Activated naive CD4-positive, alpha-beta T cell treated with anti-CD3 and anti-CD28 coated beads, Interleukin-2, amount 10 ng/mL, durations not matched to agents 7 days and 5 days (primary cell): ENCODE results near the gene GARIN1A.
"Not testable (repeated sequence)": the region's sequence is repeated elsewhere in the genome, so short reads cannot be mapped to it uniquely, and the experiment has no call there.

Experiments used
- CTCF ChIA-PET: fragments of 350-600 bp; sonication (Branson Sonifier 250); formaldehyde crosslinking; loops from one replicate; lab custom pipeline; 2021; ENCODE audit warnings: antibody characterized with exemption; lab: Charles Lee
- DNase-seq: peaks from one replicate; pipeline ENCODE4 v3.0.0-alpha.2; 2020
- H3K27ac Mint-ChIP-seq: one replicate; pipeline ENCODE4 v1.8.0; 2021; ENCODE audit warnings: mild to moderate bottlenecking, moderate library complexity, mixed read lengths
- H3K27me3 Mint-ChIP-seq: one replicate; pipeline ENCODE4 v1.8.0; 2021; ENCODE audit warnings: mild to moderate bottlenecking, mixed read lengths
- H3K36me3 Mint-ChIP-seq: one replicate; pipeline ENCODE4 v1.8.0; 2021; ENCODE audit warnings: mixed read lengths
- H3K4me1 Mint-ChIP-seq: one replicate; pipeline ENCODE4 v1.8.0; 2021; ENCODE audit warnings: mixed read lengths
- H3K4me3 Mint-ChIP-seq: one replicate; pipeline ENCODE4 v1.8.0; 2021; ENCODE audit warnings: mild to moderate bottlenecking, moderate library complexity, mixed read lengths
- H3K9me3 Mint-ChIP-seq: one replicate; pipeline ENCODE4 v1.8.0; 2021; ENCODE audit warnings: mixed read lengths

GARIN1A gene

DNA sequence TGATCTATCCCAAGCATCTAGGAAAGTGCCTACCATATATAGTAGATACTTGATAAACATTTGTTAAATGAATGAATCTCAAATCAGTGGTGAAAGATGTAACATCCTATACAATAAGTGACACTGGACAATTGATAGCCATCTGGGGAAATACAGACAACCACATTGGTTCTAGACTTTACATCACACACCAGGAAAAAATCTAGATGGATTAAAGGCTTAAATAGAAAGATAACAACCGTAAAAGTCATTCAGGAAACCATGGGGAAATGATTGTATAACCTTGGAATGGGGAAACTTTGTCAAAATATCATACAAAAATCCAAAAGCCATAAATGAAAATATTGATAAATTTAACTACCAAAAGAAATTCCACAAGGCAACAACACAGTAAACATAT, 7.0 kb upstream of the GARIN1A start:
- no peak overlapping the region for H3K4me3 Mint-ChIP-seq
- H3K27me3 Mint-ChIP-seq = no peaks in the 10 kb centered on the region
- peaks cover 15% of the 10 kb centered on the region for H3K9me3 Mint-ChIP-seq
- CTCF ChIA-PET = no interaction called here
- H3K27ac Mint-ChIP-seq = no peak overlapping the region
- H3K36me3 Mint-ChIP-seq = peaks cover 13% of the 10 kb centered on the region
- DNase-seq = no peak
- H3K4me1 Mint-ChIP-seq = no peaks in the 10 kb centered on the region

DNA sequence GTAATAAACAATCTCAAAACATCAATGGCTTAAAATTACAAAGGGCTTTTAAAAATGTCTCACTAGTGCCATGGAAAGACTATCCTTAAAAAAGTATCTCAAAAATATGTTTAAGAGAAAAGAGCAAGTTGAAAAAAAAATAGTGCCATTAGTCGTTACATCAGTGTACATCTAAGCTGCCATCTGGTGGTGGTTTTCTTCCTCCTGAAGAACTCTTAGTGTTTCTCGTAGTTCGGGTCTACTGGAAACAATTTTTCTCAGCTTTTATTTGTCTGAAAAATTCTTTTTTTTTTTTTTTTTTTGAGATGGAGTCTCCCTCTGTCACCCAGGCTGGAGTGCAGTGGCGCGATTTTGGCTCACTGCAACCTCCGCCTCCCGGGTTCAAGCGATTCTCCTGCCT, 5.9 kb upstream of the GARIN1A start:
- H3K27me3 Mint-ChIP-seq = no peaks in the 10 kb centered on the region
- H3K27ac Mint-ChIP-seq = no peak overlapping the region
- DNase-seq = no peak

DNA sequence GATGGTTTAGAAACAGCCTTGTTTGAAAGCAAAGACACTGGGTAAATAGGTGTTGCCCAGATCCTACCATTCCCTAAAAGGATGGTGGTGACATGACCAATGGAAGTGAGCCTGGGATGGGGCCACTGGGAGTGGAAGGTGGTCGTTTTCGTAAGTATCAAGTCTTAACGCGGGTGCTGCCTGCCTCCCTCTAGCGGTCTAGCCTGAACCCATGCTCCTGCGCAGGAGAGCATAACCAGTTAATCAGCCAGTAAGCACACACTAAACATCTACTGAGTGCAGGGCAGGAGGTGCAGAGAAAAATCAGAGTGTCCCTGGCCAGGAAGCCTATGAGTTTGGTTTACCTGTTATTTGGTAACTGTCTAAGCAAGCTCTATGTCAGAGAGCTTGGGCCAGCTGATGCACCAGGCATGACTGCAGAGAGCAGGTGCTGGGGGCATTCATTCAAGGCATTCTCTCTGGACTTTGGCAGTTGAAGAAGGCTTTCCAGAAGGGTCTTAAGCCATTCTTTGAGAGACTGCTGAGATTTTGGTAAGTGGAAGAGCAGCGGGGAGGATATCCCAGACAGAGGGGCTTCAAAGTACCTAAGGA, 930 bp downstream of the GARIN1A start:
- H3K4me3 Mint-ChIP-seq = no peak overlapping the region
- CTCF ChIA-PET = interaction anchor here (1.0 to 2.1 kb wide), 3 partner anchors 10 to 198 kb away, joined by 3 to 9 read pairs (median 4); no protein-coding TSS in a partner anchor
- H3K27ac Mint-ChIP-seq = no peak overlapping the region
- no peaks in the 10 kb centered on the region for H3K4me1 Mint-ChIP-seq
- H3K9me3 Mint-ChIP-seq = no peaks in the 10 kb centered on the region
- peaks cover 29% of the 10 kb centered on the region for H3K27me3 Mint-ChIP-seq
- peak; percentile 38 for DNase-seq
- no peaks in the 10 kb centered on the region for H3K36me3 Mint-ChIP-seq

More for the DNA sequence above, 5.9 kb upstream of the GARIN1A start:
- peaks cover 12% of the 10 kb centered on the region for H3K9me3 Mint-ChIP-seq
- H3K4me1 Mint-ChIP-seq = no peaks in the 10 kb centered on the region
- H3K4me3 Mint-ChIP-seq = no peak overlapping the region
- CTCF ChIA-PET = no interaction called here
- H3K36me3 Mint-ChIP-seq = peaks cover 11% of the 10 kb centered on the region

DNA sequence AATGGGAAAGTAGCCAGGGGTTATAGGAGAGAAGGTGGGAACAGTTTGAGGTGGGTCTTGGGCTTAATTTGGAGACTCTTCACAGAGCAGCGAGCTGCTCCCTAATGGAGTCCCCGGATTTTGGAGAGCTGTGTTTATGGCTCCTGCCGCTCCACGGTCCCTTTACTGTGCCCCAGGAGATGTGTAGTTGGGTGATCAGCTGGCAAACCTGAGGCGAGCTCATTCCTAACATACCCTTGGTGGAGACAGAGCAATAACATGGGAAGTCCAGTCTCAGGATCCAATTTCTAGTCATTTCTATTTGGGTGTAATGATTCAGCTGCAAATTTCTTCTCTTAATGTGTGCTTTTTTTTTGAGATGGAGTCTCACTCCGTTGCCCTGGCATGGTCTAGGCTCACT, 1.5 kb downstream of the GARIN1A start:
- DNase-seq = no peak
- no peaks in the 10 kb centered on the region for H3K36me3 Mint-ChIP-seq
- no peaks in the 10 kb centered on the region for H3K9me3 Mint-ChIP-seq
- no peaks in the 10 kb centered on the region for H3K4me1 Mint-ChIP-seq
- CTCF ChIA-PET = interaction anchor here (1.2 to 2.1 kb wide), 2 partner anchors 9 to 12 kb away, joined by 3 to 9 read pairs; no protein-coding TSS in a partner anchor
- peaks cover 29% of the 10 kb centered on the region for H3K27me3 Mint-ChIP-seq
- H3K27ac Mint-ChIP-seq = no peak overlapping the region
- H3K4me3 Mint-ChIP-seq = no peak overlapping the region

DNA sequence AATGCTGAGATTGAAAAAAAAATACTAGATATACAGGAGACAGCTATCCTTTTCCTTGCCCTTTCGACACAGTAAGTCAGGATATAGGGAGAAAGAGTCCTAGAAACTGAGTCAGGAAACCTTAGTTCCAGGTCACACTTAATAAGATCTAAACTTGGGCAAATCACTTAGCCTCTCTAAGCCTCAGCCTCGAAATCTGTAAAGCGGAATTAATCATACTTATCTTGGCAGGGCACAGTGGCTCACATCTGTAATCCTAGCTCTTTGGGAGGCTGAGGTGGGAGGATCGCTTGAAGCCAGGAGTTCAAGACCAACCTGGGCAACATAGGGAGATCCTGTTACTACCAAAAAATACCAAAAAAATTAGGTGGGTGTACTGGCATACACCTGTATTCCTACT, 4.6 kb downstream of the GARIN1A start:
- Mint-ChIP-seq H3K4me3 (no peak overlapping the region), H3K9me3 (no peaks in the 10 kb centered on the region), H3K27ac (no peak overlapping the region), H3K36me3 (no peaks in the 10 kb centered on the region), H3K27me3 (peaks cover 29% of the 10 kb centered on the region), H3K4me1 (no peaks in the 10 kb centered on the region)
- CTCF ChIA-PET = no interaction called here
- DNase-seq = no peak

DNA sequence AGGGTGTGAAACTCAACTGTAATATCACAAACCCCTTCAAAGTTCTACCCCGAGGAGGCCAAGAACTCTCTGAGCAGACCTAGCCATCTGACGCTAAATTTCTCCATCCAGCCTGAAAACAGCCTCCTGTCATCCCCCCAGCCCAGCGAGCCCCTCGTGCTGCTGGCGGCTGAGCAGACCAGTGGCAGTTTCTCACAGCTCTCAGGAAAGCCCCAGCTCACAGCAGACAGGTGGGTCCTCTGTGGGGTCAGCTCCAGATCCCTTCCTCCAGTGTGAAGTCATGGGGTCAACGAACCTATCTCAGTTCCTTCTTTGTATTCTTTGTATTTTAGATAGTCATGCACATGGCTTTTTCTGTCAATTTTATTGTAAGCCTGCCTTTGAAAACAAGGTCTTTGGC, 7.8 kb downstream of the GARIN1A start:
- DNase-seq = no peak
- Mint-ChIP-seq H3K4me1 (no peaks in the 10 kb centered on the region), H3K9me3 (no peaks in the 10 kb centered on the region), H3K4me3 (no peak overlapping the region), H3K27me3 (peaks cover 12% of the 10 kb centered on the region), H3K27ac (no peak overlapping the region), H3K36me3 (no peaks in the 10 kb centered on the region)
- CTCF ChIA-PET = no interaction called here

DNA sequence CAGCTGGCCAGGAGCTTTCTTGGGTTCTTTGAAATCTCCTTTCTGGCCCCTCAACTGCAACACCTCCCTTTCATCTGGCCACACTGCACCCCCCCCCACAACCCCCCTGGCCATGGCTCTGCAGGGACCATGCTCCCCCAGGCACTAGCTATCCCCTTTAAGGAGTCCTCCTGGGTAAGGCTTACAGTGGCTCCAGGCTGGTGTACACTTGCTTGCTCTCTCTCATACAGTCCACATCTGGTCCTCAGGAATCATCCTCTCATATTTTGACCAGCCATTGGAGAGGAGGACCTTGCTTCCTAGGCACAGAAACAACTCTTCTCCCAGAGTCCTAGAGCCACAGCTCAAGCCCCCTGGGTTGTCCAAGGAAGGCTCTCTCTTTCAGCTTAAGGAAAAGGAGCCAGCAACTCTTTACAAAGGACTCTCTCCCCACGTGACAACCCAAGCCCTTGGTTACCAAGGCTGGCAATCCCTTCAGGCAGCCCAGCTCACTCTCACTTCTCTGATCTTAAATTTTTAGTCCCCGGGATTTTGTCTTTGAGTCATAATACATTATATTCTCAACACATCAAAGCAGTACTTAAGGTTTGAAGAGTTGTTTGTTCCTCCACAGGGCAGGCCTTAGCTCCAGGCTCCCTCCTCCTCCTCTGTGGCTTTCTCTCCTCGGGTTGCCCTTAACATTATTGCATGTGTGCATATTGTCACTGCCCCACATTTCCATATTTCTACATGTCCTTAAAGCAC, 9.9 kb downstream of the GARIN1A start:
- H3K27me3 Mint-ChIP-seq = peaks cover 4% of the 10 kb centered on the region
- DNase-seq = no peak
- no peak overlapping the region for H3K27ac Mint-ChIP-seq
- H3K36me3 Mint-ChIP-seq = no peaks in the 10 kb centered on the region
- no peak overlapping the region for H3K4me3 Mint-ChIP-seq
- H3K4me1 Mint-ChIP-seq = no peaks in the 10 kb centered on the region
- no peaks in the 10 kb centered on the region for H3K9me3 Mint-ChIP-seq
- CTCF ChIA-PET = interaction anchor here (1.8 kb wide), 1 partner anchor 9 kb away, joined by 9 read pairs; the partner anchor contains the start of gene GARIN1A

DNA sequence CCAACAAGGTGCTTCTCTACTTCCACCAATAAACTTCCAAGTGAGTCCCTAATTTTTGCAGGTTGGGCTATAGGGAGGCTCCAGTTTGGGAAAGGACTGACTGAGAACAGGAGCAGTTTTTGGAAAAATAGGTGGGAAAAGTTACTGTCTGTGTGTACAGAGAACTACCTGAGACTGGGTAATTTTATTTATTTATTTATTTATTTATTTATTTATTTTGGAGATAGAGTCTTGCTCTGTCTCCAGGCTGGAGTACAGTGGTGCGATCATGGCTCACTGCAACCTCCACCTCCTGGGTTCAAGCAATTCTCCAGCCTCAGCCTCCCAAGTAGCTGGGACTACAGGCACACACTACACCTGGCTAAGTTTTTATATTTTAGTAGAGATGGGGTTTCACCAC, 11.2 kb downstream of the GARIN1A start:
- H3K9me3 Mint-ChIP-seq, H3K4me1 Mint-ChIP-seq, H3K27me3 Mint-ChIP-seq, H3K4me3 Mint-ChIP-seq, H3K27ac Mint-ChIP-seq, H3K36me3 Mint-ChIP-seq, DNase-seq: not testable (repeated sequence)
- CTCF ChIA-PET = interaction anchor here (1.8 kb wide), 1 partner anchor 11 kb away, joined by 9 read pairs; the partner anchor contains the start of gene GARIN1A

DNA sequence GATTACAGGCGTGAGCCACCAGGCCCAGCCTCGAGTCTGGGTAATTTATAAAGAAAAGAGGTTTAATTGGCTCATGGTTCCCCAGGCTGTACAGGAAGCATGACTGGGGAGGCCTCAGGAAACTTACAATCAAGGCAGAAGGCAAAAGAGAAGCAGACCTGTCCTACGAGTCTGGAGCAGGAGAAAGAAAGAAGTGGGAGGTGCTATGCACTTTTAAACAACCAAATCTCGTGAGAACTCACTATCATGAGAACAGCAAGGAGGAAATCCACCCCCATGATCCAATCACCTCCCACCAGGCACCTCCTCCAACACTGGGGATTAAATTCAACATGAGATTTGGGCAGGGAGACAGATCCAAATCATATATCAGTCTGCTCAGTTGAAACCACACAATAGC, 11.6 kb downstream of the GARIN1A start:
- not testable (repeated sequence) for H3K9me3 Mint-ChIP-seq, H3K4me1 Mint-ChIP-seq, H3K36me3 Mint-ChIP-seq, H3K27ac Mint-ChIP-seq, DNase-seq, H3K4me3 Mint-ChIP-seq, H3K27me3 Mint-ChIP-seq
- CTCF ChIA-PET = interaction anchor here (1.8 kb wide), 1 partner anchor 11 kb away, joined by 9 read pairs; the partner anchor contains the start of gene GARIN1A

DNA sequence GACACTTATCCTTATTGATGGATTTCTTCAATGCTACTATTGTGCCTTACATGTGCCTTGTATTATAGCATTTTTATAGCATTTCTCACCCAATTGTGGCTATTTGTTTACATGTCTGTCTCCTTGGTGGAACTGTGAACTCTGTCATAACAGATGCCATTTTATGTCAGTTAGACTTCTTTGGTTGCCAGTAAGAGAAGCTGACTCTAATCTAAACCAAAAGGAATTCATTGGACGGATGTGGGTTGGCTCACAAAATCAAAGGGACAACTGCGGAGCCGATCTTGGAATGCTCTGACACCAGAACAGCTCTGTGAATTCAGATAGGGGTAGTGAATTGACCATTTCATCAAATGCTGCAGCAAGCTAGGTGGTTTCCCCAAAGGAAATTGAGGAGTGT, 15.0 kb downstream of the GARIN1A start:
- Mint-ChIP-seq H3K4me1 (no peaks in the 10 kb centered on the region), H3K4me3 (no peak overlapping the region), H3K36me3 (no peaks in the 10 kb centered on the region), H3K9me3 (no peaks in the 10 kb centered on the region), H3K27me3 (peaks cover 5% of the 10 kb centered on the region), H3K27ac (no peak overlapping the region)
- no peak for DNase-seq
- CTCF ChIA-PET = no interaction called here

DNA sequence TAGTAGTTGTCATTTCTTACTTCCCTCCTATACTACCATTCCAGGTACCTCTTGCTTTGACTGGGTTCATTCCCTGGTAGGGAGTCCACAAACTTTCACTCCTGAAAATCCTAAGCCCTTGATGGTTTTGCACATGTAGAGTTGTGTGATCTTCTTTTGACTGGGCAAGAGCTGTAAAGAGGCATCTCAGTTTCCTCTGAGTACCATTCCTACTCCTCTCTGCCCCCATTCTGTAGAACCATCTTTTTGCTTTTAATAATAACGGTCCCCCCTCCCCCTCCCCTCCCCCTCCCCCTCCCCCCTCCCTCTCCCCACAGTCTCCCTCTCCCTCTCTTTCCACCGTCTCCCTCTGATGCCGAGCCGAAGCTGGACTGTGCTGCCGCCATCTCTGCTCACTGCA, 16.4 kb downstream of the GARIN1A start:
- CTCF ChIA-PET = no interaction called here
- no peaks in the 10 kb centered on the region for H3K4me1 Mint-ChIP-seq
- DNase-seq = no peak
- no peaks in the 10 kb centered on the region for H3K9me3 Mint-ChIP-seq
- no peak overlapping the region for H3K4me3 Mint-ChIP-seq
- H3K27ac Mint-ChIP-seq = no peak overlapping the region
- H3K27me3 Mint-ChIP-seq = peaks cover 8% of the 10 kb centered on the region
- H3K36me3 Mint-ChIP-seq = no peaks in the 10 kb centered on the region

DNA sequence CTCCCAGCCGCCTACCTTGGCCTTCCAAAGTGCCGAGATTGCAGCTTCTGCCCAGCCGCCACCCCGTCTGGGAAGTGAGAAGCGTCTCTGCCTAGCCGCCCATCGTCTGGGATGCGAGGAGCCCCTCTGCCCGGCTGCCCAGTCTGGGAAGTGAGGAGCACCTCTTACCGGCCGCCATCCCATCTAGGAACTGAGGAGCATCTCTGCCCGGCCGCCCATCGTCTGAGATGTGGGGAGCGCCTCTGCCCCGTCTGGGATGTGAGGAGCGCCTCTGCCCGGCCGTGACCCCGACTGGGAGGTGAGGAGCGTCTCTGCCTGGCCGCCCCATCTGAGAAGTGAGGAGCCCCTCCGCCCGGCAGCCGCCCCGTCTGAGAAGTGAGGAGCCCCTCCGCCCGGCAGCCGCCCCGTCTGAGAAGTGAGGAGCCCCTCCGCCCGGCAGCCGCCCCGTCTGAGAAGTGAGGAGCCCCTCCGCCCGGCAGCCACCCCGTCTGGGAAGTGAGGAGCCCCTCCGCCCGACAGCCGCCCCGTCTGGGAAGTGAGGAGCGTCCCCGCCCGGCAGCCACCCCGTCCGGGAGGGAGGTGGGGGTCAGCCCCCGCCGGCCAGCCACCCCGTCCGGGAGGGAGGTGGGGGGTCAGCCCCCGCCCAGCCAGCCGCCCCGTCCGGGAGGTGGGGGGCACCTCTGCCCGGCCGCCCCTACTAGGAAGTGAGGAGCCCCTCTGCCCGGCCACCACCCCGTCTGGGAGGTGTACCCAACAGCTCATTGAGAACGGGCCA, 17.3 kb downstream of the GARIN1A start:
- DNase-seq, CTCF ChIA-PET, H3K36me3 Mint-ChIP-seq, H3K4me1 Mint-ChIP-seq, H3K9me3 Mint-ChIP-seq, H3K4me3 Mint-ChIP-seq, H3K27ac Mint-ChIP-seq: not testable (repeated sequence)
- peaks cover 12% of the 10 kb centered on the region for H3K27me3 Mint-ChIP-seq

DNA sequence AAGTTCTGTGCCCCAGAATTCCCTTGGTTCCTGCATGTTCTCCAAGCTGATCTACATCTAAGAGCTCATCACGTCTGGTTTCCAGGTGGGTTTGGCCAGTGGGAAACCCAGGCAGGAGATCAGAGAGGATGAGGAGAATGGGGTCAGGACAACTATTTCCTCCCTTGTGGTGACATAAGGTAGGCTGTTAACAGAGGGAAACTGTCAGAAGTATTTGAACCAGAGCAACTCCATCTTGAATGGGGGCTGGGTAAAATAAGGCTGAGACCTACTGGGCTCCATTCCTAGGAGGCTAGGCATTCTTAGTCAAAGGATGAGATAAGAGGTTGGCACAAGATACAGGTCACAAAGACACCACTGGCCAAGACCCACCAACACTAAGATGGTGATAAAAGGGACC, 19.1 kb downstream of the GARIN1A start:
- CTCF ChIA-PET = no interaction called here
- H3K4me1 Mint-ChIP-seq = no peaks in the 10 kb centered on the region
- peaks cover 27% of the 10 kb centered on the region for H3K27me3 Mint-ChIP-seq
- H3K36me3 Mint-ChIP-seq = no peaks in the 10 kb centered on the region
- no peaks in the 10 kb centered on the region for H3K9me3 Mint-ChIP-seq
- H3K27ac Mint-ChIP-seq = no peak overlapping the region
- DNase-seq = no peak
- H3K4me3 Mint-ChIP-seq = no peak overlapping the region

DNA sequence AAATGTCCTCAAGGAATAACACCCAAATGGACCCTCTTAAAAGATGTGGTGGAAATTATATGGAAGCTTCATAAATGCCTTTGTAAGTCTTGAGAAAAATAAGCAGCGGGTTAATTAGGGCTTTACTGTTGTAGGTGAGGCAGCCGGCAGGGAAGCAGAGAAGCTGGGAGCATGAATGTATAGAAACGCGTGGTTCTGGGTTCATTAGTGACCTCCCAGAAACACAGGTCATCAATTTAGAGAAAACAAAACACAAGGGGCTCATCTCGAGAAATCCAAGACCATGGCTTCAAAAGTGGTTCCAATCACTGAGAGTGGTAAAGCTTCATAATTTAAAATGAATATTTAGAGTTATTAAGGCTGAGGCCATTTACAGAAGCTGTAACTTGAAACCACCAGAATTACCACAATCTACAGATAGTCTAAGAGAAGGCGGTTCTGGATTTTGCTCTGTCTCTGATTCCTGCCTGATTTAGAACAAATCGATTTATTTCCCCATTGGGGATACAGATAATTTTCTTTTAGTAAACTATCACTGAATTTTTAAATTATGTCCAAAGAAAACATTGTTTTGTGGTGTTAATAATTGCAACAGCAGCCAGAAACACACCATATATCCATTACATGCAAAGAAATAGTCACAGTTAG, 20.7 kb downstream of the GARIN1A start:
- Mint-ChIP-seq H3K4me3 (no peak overlapping the region), H3K27ac (no peak overlapping the region), H3K27me3 (peaks cover 42% of the 10 kb centered on the region), H3K9me3 (no peaks in the 10 kb centered on the region), H3K4me1 (peaks cover 7% of the 10 kb centered on the region), H3K36me3 (no peaks in the 10 kb centered on the region)
- no peak for DNase-seq
- CTCF ChIA-PET = no interaction called here
